Measurements from ENCODE around the gene TMEM40. TPM values are rescaled to one million over a fixed set of nuclear protein-coding genes. Genes with fewer than 3 reads are reported as not detected.

Gene TMEM40
- total and polyA plus RNA-seq, 9 of the 15 experiments (the other 6 are each of a cell fraction or from before 2014, with no cell fraction given), result 0.11 to 0.31 (median 0.14) TPM; not detected in 6

DNA sequence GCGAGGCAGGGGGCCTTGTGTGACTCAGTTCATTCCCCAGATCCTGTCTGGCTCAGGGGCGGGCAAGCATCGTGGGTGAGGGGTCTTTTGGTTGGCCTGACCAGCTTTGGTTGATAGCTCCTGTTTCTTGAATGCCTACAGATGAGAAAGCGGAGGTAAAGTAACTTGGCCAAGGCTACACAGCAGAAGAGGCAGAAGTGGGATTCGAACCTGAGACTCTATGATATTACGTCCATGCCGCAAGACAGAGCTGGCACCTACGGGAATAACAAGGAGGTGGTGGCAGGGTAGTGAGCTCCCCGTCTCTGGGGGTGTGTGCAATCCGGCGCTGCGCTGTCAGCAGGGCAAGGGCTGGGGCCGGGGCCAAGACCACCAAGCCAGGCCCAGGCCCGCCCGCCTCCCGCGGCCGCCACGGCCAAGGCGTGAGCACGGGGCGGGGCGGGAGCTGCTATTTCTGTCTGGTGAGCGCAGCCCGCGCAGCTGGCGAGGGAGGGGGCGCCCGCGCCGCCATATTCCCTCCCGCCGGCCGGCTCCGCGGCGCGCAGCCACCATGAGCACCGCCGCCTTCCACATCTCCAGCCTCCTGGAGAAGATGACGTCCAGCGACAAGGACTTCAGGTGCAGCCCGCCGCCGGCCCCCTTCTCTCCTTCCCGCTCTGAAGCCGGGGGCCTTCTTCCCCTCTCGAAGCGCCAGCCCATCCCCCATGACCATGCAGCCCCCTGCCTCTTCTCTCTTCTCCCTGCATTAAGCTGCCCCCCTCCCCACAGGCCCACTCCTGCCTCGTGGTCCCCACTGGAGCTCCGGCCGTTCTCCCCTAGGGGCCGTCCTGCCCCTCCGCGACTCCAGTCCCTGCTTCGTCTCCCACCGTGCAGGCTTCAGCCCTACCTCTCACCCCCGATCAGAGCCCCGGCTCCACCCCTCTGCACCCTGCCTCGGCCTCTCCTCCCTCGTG is 37.4 kb upstream of the TMEM40 start, which contains the start of gene CAND2 (continued):
- TF ChIP-seq, protein P1, sequence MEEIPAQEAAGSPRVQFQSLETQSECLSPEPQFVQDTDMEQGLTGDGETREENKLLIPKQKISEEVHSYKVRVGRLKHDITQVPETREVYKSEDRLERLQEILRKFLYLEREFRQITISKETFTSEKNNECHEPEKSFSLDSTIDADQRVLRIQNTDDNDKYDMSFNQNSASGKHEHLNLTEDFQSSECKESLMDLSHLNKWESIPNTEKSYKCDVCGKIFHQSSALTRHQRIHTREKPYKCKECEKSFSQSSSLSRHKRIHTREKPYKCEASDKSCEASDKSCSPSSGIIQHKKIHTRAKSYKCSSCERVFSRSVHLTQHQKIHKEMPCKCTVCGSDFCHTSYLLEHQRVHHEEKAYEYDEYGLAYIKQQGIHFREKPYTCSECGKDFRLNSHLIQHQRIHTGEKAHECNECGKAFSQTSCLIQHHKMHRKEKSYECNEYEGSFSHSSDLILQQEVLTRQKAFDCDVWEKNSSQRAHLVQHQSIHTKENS (CRISPR knock-in tag; IDR thresholded peaks at IDR 0.05), result no peak
- TF ChIP-seq, protein P2, sequence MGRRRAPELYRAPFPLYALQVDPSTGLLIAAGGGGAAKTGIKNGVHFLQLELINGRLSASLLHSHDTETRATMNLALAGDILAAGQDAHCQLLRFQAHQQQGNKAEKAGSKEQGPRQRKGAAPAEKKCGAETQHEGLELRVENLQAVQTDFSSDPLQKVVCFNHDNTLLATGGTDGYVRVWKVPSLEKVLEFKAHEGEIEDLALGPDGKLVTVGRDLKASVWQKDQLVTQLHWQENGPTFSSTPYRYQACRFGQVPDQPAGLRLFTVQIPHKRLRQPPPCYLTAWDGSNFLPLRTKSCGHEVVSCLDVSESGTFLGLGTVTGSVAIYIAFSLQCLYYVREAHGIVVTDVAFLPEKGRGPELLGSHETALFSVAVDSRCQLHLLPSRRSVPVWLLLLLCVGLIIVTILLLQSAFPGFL (CRISPR knock-in tag; IDR thresholded peaks at IDR 0.05), result peak; percentile 92
- TF ChIP-seq, protein P3, sequence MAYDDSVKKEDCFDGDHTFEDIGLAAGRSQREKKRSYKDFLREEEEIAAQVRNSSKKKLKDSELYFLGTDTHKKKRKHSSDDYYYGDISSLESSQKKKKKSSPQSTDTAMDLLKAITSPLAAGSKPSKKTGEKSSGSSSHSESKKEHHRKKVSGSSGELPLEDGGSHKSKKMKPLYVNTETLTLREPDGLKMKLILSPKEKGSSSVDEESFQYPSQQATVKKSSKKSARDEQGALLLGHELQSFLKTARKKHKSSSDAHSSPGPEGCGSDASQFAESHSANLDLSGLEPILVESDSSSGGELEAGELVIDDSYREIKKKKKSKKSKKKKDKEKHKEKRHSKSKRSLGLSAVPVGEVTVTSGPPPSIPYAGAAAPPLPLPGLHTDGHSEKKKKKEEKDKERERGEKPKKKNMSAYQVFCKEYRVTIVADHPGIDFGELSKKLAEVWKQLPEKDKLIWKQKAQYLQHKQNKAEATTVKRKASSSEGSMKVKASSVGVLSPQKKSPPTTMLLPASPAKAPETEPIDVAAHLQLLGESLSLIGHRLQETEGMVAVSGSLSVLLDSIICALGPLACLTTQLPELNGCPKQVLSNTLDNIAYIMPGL (CRISPR knock-in tag; IDR thresholded peaks at IDR 0.05), result no peak
- TF ChIP-seq SMAD4 (CRISPR knock-in tag; conservative IDR thresholded peaks at IDR 0.05), result peak; percentile 84
- no peak for TF ChIP-seq RBM22 (IDR thresholded peaks at IDR 0.05; ENCODE audit: low read depth, low read length, poor library complexity, severe bottlenecking)
- peak; percentile 84; the same call in 1 of the 2 replicates for TF ChIP-seq CBX1 (IDR thresholded peaks at IDR 0.05; ENCODE audit: low read depth)
- TF ChIP-seq TSC22D4 (tag; IDR thresholded peaks at IDR 0.05), result no peak
- TF ChIP-seq, protein P4, sequence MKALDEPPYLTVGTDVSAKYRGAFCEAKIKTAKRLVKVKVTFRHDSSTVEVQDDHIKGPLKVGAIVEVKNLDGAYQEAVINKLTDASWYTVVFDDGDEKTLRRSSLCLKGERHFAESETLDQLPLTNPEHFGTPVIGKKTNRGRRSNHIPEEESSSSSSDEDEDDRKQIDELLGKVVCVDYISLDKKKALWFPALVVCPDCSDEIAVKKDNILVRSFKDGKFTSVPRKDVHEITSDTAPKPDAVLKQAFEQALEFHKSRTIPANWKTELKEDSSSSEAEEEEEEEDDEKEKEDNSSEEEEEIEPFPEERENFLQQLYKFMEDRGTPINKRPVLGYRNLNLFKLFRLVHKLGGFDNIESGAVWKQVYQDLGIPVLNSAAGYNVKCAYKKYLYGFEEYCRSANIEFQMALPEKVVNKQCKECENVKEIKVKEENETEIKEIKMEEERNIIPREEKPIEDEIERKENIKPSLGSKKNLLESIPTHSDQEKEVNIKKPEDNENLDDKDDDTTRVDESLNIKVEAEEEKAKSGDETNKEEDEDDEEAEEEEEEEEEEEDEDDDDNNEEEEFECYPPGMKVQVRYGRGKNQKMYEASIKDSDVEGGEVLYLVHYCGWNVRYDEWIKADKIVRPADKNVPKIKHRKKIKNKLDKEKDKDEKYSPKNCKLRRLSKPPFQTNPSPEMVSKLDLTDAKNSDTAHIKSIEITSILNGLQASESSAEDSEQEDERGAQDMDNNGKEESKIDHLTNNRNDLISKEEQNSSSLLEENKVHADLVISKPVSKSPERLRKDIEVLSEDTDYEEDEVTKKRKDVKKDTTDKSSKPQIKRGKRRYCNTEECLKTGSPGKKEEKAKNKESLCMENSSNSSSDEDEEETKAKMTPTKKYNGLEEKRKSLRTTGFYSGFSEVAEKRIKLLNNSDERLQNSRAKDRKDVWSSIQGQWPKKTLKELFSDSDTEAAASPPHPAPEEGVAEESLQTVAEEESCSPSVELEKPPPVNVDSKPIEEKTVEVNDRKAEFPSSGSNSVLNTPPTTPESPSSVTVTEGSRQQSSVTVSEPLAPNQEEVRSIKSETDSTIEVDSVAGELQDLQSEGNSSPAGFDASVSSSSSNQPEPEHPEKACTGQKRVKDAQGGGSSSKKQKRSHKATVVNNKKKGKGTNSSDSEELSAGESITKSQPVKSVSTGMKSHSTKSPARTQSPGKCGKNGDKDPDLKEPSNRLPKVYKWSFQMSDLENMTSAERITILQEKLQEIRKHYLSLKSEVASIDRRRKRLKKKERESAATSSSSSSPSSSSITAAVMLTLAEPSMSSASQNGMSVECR (CRISPR knock-in tag; IDR thresholded peaks at IDR 0.05), result peak; percentile 75
- TF ChIP-seq, protein P5, sequence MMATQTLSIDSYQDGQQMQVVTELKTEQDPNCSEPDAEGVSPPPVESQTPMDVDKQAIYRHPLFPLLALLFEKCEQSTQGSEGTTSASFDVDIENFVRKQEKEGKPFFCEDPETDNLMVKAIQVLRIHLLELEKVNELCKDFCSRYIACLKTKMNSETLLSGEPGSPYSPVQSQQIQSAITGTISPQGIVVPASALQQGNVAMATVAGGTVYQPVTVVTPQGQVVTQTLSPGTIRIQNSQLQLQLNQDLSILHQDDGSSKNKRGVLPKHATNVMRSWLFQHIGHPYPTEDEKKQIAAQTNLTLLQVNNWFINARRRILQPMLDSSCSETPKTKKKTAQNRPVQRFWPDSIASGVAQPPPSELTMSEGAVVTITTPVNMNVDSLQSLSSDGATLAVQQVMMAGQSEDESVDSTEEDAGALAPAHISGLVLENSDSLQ (IDR thresholded peaks at IDR 0.05), result no peak
- peak; percentile 57 for TF ChIP-seq TBP (optimal IDR thresholded peaks at IDR 0.05; ENCODE audit: low read depth, low read length)
- TF ChIP-seq ZNF121 (CRISPR knock-in tag; conservative IDR thresholded peaks at IDR 0.05), result no peak
- TF ChIP-seq CBX5 (IDR thresholded peaks at IDR 0.05; ENCODE audit: borderline replicate concordance, low read depth), result no peak
- no peak for TF ChIP-seq SNRNP70 (optimal IDR thresholded peaks at IDR 0.05; ENCODE audit: low read depth, low read length)
- no peak for TF ChIP-seq MYNN (IDR thresholded peaks at IDR 0.05)
- no peak for TF ChIP-seq MYNN (CRISPR knock-in tag; IDR thresholded peaks at IDR 0.05)
- no peak for TF ChIP-seq NCOA4 (IDR thresholded peaks at IDR 0.05; ENCODE audit: partially characterized antibody)
- TF ChIP-seq SIN3A (IDR thresholded peaks at IDR 0.05; ENCODE audit: borderline replicate concordance in 2 of 2, control insufficient read depth in 1 of 2, low read depth in 2 of 2, low read length in 2 of 2), result 0 out of 4 replicates have a peak, but pooled peaks of 1 of the 2 experiments have one; percentile 56
